Left kidney (tissue), 2 donors: ENCODE measurements around the gene PNMT. TPM values are rescaled to one million over a fixed set of nuclear protein-coding genes. Genes with fewer than 3 reads are reported as not detected.
"Not testable (repeated sequence)": the region's sequence is repeated elsewhere in the genome, so short reads cannot be mapped to it uniquely, and the experiment has no call there.

Experiments
- DNase-seq: peaks from one replicate; pipeline ENCODE4 v3.0.0-alpha.2; 2013
- polyA plus RNA-seq: library from polyadenylated mRNA; unstranded; fragments of 120-200 nt; gene quantifications from one replicate; pipeline ENCODE4 v1.2.1, GENCODE V29; 2013; ENCODE audit not compliant: insufficient read length

The PNMT gene
- polyA plus RNA-seq, 1 donor: 1.7 TPM

DNA sequence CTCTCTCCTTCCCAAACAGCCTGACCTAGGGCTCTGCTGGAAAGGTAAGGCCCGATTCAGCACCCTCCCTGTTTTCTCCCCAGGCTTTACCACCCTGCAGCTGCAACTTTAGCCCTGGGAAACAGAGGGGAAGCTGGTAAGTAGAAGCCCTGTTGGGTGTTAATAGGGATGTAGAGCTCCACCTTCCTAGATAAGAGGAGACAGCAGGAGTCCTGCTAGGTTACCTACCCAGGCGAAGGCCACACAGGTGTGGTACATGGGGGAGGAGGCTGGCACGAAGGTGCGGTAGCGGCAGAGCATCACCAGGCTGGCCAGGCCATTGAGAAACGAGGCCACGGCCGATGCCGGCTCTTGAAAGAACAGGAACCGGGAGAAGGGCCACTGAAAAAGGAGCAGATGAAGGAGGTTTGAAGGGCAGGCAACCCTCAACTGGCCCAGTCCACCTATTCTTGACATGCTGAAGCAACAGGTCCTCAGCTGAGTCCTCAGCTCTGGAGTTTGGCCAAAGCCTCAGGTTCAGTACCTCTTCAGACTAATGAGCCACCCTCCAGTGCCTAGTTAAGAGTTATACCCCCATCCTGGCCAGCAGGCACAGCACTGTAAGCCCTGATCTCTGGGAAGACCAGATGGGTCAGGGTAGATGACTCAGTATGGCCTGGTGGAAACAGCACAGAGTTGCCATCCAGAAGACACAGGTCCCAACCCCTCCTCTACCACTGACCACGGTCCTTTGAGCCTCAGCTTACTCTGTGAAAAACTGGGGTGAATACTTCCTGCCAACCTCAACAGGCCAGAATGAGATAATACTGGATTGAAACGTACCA lies 16.3 kb downstream of the PNMT start:
- no peak for DNase-seq

DNA sequence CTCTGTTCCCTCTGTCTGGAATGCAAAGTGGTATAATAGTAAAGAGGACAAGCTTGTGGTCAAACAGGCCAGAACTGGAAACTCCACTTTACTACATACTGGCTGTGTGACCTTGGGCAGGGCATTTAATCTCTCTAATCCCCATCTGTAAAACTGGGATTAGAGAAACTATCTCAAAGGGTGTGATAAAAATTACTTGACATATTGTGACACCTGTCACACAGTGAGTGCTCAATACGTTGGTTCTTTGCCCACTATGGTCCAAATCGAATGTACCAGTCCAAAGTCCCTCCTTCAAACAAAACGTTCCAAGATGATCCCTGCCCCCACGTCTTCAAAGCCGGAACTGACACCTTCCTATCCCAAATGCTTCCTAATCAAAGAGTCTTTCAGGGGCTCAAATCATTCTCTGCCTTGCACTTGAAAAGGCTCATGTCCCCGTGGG lies 18.9 kb downstream of the PNMT start:
- DNase-seq: no peak

GRCh38 chr17:39687546-39688474 lies 19.6 kb downstream of the PNMT start, which contains the start of gene PGAP3:
TSS of gene PGAP3 (minus strand) at chr17:39688057. CDS start at chr17:39688014, 43 bp downstream.
- DNase-seq: peak; percentile 92

GRCh38 chr17:39688475-39688835 lies 20.2 kb downstream of the PNMT start:
- DNase-seq: no peak

- DNase-seq: no peak
Measured at GRCh38 chr17:39688945-39689344, 20.7 kb downstream of the PNMT start.

DNA sequence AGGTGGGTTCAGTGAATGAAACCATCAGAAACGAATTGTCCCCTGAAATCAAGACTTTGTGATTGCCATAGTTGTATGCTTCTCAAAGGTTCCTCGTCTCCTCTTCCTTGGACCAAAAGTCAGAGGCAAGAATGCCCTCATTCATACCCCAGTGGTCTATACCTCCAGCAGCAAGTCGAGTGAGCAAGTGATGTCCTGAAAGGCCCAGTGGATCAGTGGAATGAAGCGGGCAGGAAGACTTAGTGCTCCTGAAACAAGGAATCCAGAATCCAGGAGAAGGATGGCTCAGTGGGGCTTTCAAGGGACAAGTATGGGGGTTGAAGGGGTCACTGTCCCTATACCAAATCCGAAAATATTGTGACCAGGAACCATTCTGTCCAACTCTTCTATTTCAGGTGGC lies 26.3 kb downstream of the PNMT start:
- no peak for DNase-seq

DNA sequence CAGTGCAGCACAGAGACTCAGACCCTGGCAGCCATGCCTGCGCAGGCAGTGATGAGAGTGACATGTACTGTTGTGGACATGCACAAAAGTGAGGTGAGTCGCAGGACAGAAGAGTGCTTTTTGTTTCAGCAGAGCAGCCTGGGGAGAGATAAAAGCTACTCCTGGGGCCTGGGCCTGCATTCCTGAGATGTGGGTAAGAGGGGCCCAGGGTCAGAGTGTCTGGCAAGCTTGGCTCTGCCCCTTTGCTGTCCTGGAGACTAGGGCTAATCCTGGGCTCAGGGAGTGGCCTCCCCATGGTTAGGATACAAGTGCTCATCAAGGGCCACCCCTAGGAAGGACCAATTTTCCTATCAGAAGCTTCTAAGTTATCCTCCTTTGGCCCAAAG lies 26.8 kb downstream of the PNMT start:
- DNase-seq: no peak

DNA sequence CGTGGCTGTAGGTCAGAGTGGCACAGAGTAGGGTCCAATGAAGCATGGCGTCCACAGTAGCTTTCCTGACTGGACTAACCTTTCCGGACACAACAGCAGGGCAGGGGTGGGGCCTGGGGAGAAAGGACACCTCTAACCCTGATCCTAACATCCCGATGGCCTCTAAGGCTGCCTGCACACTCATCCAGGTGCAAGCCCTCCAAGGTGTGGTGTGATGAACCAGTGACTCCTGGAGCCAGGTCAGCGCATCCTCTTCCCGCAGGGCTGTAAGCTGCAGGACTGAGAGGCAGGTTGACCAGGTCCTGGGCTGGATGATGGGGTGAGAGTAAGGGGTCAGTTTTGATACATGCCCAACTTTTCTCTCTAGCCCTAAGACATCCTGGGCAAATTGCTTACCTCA lies 28.5 kb downstream of the PNMT start:
- no peak for DNase-seq

DNA sequence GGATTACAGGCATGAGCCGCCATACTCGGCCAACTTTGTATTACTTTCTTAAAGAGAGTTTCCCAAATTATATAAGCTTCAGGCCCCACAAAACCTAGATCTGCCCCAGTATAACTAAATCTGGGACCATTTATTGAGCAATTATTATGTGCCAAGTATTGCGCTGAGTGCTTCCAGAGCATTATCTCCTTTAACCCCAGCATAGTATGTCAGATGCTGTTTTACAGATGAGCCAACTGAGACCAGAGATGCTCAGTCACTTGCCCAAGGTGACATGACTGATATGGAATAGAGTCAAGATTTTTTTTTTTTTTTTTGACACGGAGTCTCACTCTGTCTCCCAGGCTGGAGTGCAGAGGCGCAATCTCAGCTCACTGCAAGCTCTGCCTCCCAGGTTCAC lies 29.7 kb downstream of the PNMT start:
- DNase-seq: no peak

DNA sequence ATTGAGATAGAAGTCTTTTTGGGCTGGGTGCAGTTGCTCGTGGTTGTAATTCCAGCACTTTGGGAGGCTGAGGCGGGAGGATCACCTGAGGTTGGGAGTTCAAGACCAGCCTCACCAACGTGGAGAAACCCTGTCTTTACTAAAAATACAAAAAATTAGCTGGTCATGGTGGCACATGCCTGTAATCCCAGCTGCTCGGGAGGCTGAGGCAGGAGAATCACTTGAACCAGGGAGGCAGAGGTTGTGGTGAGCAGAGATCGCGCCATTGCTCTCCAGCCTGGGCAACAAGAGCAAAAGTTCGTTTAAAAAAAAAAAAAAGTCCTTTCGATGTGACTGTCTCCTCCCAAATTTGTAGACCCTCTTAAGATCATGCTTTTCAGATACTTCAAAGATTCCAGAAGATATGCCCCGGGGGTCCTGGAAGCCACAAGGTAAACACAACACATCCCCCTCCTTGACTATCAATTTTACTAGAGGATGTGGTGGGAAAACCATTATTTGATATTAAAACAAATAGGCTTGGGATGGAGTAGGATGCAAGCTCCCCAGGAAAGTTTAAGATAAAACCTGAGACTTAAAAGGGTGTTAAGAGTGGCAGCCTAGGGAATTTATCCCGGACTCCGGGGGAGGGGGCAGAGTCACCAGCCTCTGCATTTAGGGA lies 31.0 kb downstream of the PNMT start:
- DNase-seq: not testable (repeated sequence)

DNA sequence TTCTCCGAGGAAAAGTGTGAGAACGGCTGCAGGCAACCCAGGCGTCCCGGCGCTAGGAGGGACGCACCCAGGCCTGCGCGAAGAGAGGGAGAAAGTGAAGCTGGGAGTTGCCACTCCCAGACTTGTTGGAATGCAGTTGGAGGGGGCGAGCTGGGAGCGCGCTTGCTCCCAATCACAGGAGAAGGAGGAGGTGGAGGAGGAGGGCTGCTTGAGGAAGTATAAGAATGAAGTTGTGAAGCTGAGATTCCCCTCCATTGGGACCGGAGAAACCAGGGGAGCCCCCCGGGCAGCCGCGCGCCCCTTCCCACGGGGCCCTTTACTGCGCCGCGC lies 31.5 kb downstream of the PNMT start, which contains the start of gene ERBB2:
Gene ERBB2 (plus strand): TSS at position 247 of the 330 bp plus-strand sequence. CDS start 175 bp downstream, outside the sequence.
- peak; percentile 84 for DNase-seq

- DNase-seq: peak; percentile 76
Measured at GRCh38 chr17:39700148-39700987, 32.1 kb downstream of the PNMT start.

DNA sequence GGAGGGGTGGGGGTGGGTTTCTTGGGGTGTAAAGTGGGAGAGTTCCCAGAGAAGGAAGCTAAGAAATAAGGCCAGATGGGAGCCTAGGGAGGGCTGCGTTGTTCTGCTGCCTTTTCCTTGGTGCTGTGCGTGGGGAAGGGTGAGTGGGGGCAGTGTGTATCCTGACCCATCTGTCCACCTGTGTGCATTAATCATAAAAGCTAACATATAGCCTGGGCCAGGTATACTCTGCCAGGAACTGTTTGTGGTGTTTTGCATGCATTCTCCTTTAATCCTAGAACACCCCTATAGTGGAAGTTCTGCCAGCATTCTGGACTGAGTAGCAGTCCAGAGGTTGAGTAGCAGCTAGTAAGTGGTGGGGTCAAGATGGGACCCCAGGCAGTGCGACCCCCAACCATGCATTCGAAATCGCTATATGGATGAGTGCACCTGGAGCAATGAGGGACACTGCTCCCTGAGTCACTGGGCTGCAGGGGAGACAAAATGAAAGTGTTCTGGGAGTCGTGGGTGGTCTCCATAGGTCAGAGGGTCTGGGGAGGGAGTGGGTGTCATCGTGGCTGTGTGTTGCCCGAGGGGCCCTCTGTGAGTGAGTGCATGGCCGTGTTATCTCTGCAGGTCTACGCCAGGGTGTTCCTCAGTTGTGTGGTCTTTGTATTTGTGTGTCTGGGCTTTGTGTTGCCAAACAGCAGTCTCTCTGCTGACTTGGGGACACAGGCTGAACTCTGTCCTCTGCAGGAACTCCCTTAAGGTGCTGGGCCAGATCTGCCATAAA lies 32.9 kb downstream of the PNMT start:
- DNase-seq: no peak

DNA sequence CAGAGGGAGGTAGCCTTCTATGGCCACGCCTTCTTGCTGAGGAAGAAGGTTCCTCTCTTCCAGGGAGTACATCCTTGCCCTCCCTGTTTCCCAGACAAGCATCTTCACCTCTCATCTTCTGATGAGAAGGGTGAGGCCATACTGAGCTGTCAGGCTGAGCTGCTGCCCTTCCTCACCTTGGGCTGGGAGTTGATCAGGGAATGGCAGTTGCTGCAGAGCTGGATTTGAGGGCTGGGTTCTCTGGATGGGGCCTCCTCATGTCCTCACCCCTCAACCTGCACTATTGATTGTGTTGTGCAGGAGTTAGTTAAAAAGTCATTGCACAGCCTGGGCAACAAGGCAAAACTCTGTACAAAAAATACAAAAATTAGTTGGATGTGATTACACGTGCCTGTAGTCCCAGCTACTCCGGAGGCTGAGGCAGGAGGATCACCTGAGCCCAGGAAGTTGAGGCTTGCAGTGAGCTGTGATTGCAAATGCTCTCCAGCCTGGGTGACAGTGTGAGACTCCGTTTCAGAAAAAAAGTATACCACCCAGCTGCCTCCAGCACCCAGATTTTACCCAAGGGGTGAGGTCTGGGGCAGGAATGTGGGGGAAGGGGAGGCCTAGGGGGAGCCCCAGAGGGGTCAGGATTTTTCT lies 33.6 kb downstream of the PNMT start:
- DNase-seq: no peak

GRCh38 chr17:39702901-39703893 lies 34.9 kb downstream of the PNMT start:
- no peak for DNase-seq

GRCh38 chr17:39703913-39704312 lies 35.7 kb downstream of the PNMT start:
- DNase-seq: no peak

- no peak for DNase-seq
Measured at GRCh38 chr17:39704821-39705551, 36.7 kb downstream of the PNMT start.

DNA sequence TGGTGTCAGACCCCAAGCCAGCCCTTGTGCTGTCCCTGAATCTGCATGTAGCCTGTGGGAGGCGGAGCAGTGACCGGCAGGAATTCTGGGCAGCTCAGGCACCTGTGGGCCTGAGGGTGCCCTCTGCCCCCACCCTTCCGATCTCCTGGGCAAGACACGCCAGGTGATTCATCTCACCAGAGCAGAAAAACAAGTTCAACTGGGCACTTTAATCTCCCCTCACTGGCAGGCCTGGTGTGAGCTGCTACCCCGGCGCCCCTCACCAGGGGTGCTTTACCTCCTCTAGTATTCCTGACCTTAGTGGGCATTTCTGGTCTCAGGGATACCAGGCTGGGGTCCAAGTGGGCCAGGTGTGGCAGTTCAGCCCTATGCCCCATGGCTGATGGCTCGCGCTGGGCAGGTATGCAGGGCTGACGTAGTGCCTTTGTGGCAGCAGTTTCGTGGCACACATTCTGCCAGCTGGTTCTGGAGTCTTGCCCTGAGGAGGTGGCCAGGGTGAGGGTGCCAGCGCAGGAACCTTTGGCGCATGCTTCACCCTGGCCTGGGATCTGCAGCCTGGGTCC lies 37.6 kb downstream of the PNMT start:
- DNase-seq: peak; percentile 54
